Tibial nerve (tissue), 4 donors: Measurements from ENCODE around the gene DNAJB7.
A peak's percentile ranks its signal among the peaks of the same experiment; 100 is the strongest.

Experiments
- CTCF ChIP-seq, 5 experiments: fragments of 200-600 bp in 3 of 5; fragments of 450-650 bp in 2 of 5; sonication (generic) in 3 of 5; IDR thresholded peaks; one replicate each; pipeline ENCODE4 v1.5.1; 2016 to 2019; ENCODE audit warnings: antibody characterized with exemption in 5 of 5, mild to moderate bottlenecking in 3 of 5, moderate library complexity in 2 of 5
- EP300 ChIP-seq, 2 donors: sonication (generic); formaldehyde crosslinking; IDR thresholded peaks; one replicate each; pipeline ENCODE4 v1.6.1; 2017; ENCODE audit warnings: antibody characterized with exemption in 2 of 2, mild to moderate bottlenecking in 1 of 2
- POLR2A ChIP-seq, 2 donors: fragments of 450-650 bp; IDR thresholded peaks; one replicate each; pipeline ENCODE4 v1.6.1; 2017; ENCODE audit warnings: antibody characterized with exemption in 2 of 2, mild to moderate bottlenecking in 2 of 2, moderate library complexity in 2 of 2

- TF ChIP-seq CTCF (IDR thresholded peaks at IDR 0.05), result peak in 1 of 5 experiments; percentile 15
- TF ChIP-seq POLR2A (IDR thresholded peaks at IDR 0.05), result no peak
- no peak for TF ChIP-seq EP300 (IDR thresholded peaks at IDR 0.05)
These were observed 42.2 kb downstream of the DNAJB7 start for GRCh38 chr22:40819599-40820140.
